LNCaP clone FGC (cell line): ENCODE measurements around the gene EHBP1L1.
"Not testable (repeated sequence)": the region's sequence is repeated elsewhere in the genome, so short reads cannot be mapped to it uniquely, and the experiment has no call there.

Source experiments
- DNase-seq: peaks from one replicate; pipeline ENCODE4 v3.0.0-alpha.2; 2011; ENCODE audit warnings: low read depth
- H3K4me3 ChIP-seq: 2 replicates; pipeline ENCODE4 v1.5.1; 2011; ENCODE audit warnings: mild to moderate bottlenecking, low read depth, low read length, control low read depth
- TF ChIP-seq, protein P1 (sequence below): IDR thresholded peaks from 2 replicates; pipeline ENCODE4 v1.5.1; 2012; ENCODE audit warnings: mild to moderate bottlenecking; ENCODE audit not compliant: control insufficient read depth, insufficient read depth; ENCODE audit errors: extremely low read depth

The EHBP1L1 gene

DNA sequence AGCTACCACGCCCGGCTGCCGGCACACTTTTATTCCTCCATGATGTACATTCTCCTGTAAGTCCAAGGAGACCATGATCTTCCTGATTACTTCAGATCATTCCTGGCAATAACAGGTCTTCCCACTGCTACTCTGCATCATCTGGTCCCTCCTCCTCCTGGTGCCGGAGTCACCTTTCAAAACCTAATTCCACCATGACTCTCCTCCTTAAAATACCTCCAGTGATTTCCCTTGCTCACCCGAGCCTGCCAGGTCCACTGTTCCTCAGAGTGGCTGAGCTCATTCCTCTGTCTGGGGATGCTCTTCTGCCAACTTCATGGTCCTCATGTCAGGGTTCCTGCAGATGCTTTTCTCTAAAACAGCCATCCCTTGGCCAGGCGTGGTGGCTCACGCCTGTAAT, 13.8 kb upstream of the EHBP1L1 start:
- TF ChIP-seq, protein P1, sequence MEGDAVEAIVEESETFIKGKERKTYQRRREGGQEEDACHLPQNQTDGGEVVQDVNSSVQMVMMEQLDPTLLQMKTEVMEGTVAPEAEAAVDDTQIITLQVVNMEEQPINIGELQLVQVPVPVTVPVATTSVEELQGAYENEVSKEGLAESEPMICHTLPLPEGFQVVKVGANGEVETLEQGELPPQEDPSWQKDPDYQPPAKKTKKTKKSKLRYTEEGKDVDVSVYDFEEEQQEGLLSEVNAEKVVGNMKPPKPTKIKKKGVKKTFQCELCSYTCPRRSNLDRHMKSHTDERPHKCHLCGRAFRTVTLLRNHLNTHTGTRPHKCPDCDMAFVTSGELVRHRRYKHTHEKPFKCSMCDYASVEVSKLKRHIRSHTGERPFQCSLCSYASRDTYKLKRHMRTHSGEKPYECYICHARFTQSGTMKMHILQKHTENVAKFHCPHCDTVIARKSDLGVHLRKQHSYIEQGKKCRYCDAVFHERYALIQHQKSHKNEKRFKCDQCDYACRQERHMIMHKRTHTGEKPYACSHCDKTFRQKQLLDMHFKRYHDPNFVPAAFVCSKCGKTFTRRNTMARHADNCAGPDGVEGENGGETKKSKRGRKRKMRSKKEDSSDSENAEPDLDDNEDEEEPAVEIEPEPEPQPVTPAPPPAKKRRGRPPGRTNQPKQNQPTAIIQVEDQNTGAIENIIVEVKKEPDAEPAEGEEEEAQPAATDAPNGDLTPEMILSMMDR, result no peak
- no peak for DNase-seq
- H3K4me3 ChIP-seq, result no peak overlapping the region

DNA sequence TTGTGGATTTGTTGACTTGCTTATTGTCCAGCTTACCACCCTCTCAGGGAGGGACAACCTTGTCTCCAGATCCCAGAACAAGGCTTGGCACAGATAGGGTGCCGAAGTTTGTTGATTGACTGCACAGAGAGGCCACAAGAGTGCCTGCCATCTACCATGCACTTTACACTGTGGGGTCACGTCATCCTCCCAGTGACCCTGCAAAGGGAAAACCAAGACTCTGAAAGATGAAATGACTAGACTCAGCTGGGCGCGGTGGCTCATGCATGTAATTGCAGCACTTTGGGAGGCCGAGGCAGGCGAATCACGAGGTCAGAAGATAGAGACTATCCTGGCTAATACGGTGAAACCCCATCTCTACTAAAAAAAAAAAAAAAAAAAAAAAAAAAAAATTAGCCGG, 13.1 kb upstream of the EHBP1L1 start:
- no peak for DNase-seq
- TF ChIP-seq, protein P1, result no peak
- H3K4me3 ChIP-seq, result no peak overlapping the region

DNA sequence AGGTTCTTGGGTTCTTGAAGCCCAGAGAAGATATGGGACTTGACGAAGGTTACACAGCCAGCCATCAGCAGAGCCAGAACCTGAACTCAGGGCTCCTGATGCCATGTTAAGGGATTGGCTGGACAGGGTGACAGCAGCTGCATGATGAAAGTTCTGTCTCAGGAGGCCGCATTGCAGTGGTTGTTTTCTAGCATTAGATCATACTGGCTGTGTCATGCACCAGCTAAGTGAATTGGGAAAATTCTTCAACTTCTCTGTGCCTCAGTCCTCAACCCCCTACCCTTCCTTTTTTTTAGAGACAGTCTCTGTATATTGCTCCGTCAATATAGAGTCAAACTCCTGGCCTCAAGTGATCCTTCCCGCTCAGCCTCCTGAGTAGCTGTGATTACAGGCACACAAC, 12.3 kb upstream of the EHBP1L1 start:
- DNase-seq, result no peak
- no peak overlapping the region for H3K4me3 ChIP-seq
- TF ChIP-seq, protein P1, result no peak

DNA sequence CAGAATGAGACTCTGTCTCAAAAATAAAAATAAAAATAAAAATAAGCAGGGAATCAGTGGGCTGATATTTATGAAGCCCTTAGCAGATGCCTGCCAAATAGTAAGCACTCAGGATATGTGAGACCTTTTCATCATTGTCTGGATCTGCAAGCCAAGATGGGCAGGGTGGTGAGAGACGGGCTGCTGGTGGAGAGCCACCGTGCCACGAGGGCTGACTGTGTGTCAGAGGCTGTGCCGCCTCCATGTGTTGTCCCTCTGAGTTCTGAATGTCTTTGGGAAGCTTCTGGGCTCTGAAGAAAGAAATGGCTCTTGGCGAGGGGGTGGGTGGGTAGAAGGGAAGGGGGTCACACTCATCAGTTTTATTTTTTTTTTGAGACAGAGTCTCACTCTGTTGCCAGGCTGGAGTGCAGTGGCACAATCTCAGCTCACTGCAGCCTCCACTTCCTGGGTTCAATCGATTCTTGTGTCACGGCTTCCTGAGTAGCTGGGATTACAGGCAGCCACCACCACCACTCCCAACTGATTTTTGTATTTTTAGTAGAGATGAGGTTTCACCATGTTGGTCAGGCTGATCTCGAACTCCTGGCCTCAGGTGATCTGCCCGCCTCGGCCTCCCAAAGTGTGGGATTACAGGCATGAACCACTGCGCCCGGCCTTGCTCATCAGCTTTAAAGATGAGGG, 10.8 kb upstream of the EHBP1L1 start:
- not testable (repeated sequence) for DNase-seq

DNA sequence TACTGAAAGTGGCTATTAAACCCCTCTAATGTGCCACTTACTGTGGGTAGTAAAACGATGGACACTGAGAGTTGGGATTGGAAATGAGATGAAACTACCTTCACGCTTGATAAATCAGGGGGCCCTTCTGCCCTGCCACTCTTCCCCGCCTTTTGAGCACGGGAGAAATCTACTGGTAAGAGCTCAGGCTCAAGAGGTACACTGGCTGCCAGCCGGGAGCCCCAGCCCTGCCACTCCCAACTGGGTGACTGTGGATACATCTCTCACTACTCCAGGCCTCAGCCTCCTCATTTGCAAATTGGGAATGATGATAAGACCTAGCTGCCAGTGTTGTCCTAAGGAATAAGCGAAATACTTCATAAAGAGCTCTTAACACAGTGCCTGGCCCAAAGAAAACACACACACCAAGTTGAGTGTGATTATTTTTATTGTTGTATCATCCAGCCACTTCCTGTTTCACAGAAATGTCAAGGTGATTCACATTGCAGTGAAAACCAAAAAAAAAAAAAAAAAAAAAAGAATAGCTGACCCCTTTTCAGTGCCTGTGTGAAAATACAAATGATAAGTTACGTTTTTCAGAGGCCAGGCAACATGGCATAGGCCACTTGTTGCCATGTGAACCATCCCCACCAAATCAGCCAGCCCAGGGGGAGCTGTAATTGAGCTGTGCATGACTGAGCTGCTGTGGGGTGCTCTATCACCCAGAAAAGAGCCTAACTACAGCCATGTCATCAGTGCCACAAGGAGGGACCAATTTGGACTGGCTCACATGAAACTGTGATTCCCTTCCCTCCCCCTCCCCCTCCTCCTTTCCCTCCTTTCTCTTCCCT, 10.0 kb upstream of the EHBP1L1 start:
- no peak overlapping the region for H3K4me3 ChIP-seq
- TF ChIP-seq, protein P1, result no peak
- DNase-seq, result no peak

More for the DNA sequence above, 10.8 kb upstream of the EHBP1L1 start:
- not testable (repeated sequence) for H3K4me3 ChIP-seq

DNA sequence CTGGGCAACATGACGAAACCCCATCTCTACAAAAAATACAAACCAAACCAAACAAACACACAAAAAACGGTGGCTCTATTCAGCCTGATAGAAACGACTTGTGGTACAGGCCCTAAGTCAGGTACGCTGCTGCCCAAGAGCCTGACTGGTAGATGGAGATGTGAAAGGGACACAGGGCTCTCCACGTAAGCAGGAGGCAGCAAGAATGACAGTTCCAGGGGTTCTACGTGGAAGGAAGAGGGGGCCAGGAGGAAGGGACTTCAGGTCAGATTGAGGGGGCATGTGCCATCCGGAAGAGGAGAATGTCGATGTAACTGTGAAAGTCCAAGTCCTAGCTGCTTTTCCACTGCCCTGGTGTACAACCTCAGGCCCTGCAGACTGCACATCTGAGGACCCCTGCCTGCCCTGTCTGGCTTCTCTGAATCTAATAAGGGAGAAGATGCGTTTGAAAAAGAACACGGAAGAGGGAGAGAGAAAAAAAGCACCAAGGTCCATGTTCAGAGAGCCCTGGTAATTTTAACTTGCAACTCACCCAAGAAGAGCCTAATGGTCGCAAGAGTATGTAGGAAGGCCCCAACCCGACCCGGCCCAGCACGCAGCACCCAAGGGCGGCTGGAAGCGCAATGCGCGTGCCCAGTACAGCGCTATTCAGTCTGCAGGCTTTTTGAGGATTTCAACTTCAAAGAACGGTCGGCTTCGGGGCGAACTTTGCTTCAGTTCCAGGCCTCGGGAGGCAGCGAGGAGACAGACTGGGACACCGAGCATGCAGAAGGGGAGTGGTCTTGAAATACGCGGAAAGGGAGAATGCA, 6.5 kb upstream of the EHBP1L1 start:
- DNase-seq, result no peak
- TF ChIP-seq, protein P1, result no peak
- peak overlapping the region; percentile 97 for H3K4me3 ChIP-seq
